GM23338 (cell line): ENCODE measurements around the gene LPP.

Source experiments
- CTCF ChIP-seq, 2 experiments: fragments of 200-600 bp in 1 of 2; sonication (generic) in 1 of 2; conservative IDR thresholded peaks; 2 replicates each; pipeline versions ENCODE4 v1.5.1 to v1.6.1; 2016 to 2017; ENCODE audit warnings: antibody characterized with exemption in 2 of 2, low read depth in 2 of 2, mild to moderate bottlenecking in 2 of 2, moderate library complexity in 1 of 2
- JUNB ChIP-seq: IDR thresholded peaks from one replicate; pipeline ENCODE4 v1.6.1; 2016; ENCODE audit warnings: antibody characterized with exemption; ENCODE audit not compliant: unreplicated experiment
- POLR2AphosphoS5 ChIP-seq: IDR thresholded peaks from 2 replicates; pipeline ENCODE4 v1.6.1; 2016; ENCODE audit warnings: antibody characterized with exemption, low read depth

- TF ChIP-seq POLR2AphosphoS5 (no peak), CTCF (conservative IDR thresholded peaks at IDR 0.05; ENCODE audit: low read depth in 2 of 2) (no peak), JUNB (no peak)
Observed at GRCh38 chr3:188345223-188345622, 191.3 kb downstream of the LPP start.
